ENCODE measurements around the gene KCNK18.

Gene KCNK18

DNA sequence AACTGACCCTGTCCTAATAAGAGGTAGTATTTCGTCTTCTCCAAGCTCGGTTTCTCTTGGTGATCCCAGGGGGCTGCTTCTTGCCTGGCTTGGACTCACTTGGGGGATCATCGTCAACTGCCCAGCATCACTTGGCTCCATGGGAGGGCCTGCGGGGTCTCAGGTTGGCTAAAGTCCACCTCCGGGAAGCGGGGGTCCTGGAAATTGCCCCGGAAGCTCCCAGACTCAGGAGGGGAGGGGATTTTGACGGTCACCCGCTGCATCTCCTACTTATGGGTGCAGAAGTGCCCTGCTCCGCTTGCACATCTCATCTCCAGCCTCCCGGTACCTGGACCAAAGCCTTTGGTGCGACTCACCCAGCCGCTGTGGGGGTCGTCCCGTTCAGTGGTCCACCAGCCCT is 18.7 kb downstream of the KCNK18 start:
- TF ChIP-seq YY1 (IDR thresholded peaks at IDR 0.05; ENCODE audit: low read depth) (no peak), EP300 (IDR thresholded peaks at IDR 0.05; ENCODE audit: borderline replicate concordance) (no peak), CEBPB (IDR thresholded peaks at IDR 0.05) (no peak), TEAD4 (IDR thresholded peaks at IDR 0.05) (no peak), NFIC (IDR thresholded peaks at IDR 0.05) (no peak), EGR1 (IDR thresholded peaks at IDR 0.05) (no peak), ZBTB7A (IDR thresholded peaks at IDR 0.05; ENCODE audit: low read depth) (no peak), CREB1 (IDR thresholded peaks at IDR 0.05; ENCODE audit: low read depth) (no peak), TCF12 (IDR thresholded peaks at IDR 0.05; ENCODE audit: low read depth) (no peak), FOXM1 (IDR thresholded peaks at IDR 0.05; ENCODE audit: borderline replicate concordance, low read depth) (no peak), RAD21 (IDR thresholded peaks at IDR 0.05; ENCODE audit: low read depth) (no peak)
- TF ChIP-seq, protein P1, sequence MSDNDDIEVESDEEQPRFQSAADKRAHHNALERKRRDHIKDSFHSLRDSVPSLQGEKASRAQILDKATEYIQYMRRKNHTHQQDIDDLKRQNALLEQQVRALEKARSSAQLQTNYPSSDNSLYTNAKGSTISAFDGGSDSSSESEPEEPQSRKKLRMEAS (IDR thresholded peaks at IDR 0.05): no peak
- TF ChIP-seq, protein P2, sequence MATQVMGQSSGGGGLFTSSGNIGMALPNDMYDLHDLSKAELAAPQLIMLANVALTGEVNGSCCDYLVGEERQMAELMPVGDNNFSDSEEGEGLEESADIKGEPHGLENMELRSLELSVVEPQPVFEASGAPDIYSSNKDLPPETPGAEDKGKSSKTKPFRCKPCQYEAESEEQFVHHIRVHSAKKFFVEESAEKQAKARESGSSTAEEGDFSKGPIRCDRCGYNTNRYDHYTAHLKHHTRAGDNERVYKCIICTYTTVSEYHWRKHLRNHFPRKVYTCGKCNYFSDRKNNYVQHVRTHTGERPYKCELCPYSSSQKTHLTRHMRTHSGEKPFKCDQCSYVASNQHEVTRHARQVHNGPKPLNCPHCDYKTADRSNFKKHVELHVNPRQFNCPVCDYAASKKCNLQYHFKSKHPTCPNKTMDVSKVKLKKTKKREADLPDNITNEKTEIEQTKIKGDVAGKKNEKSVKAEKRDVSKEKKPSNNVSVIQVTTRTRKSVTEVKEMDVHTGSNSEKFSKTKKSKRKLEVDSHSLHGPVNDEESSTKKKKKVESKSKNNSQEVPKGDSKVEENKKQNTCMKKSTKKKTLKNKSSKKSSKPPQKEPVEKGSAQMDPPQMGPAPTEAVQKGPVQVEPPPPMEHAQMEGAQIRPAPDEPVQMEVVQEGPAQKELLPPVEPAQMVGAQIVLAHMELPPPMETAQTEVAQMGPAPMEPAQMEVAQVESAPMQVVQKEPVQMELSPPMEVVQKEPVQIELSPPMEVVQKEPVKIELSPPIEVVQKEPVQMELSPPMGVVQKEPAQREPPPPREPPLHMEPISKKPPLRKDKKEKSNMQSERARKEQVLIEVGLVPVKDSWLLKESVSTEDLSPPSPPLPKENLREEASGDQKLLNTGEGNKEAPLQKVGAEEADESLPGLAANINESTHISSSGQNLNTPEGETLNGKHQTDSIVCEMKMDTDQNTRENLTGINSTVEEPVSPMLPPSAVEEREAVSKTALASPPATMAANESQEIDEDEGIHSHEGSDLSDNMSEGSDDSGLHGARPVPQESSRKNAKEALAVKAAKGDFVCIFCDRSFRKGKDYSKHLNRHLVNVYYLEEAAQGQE (IDR thresholded peaks at IDR 0.05; ENCODE audit: low read depth): no peak
- TF ChIP-seq, protein P3, sequence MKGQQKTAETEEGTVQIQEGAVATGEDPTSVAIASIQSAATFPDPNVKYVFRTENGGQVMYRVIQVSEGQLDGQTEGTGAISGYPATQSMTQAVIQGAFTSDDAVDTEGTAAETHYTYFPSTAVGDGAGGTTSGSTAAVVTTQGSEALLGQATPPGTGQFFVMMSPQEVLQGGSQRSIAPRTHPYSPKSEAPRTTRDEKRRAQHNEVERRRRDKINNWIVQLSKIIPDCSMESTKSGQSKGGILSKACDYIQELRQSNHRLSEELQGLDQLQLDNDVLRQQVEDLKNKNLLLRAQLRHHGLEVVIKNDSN (IDR thresholded peaks at IDR 0.05): no peak

- TF ChIP-seq EP300 (IDR thresholded peaks at IDR 0.05; ENCODE audit: borderline replicate concordance) (peak; percentile 27; the same call in 1 of the 2 replicates), TCF12 (IDR thresholded peaks at IDR 0.05; ENCODE audit: low read depth) (no peak), YY1 (IDR thresholded peaks at IDR 0.05; ENCODE audit: low read depth) (no peak), CREB1 (IDR thresholded peaks at IDR 0.05; ENCODE audit: low read depth) (no peak), CEBPB (IDR thresholded peaks at IDR 0.05) (no peak), FOXM1 (IDR thresholded peaks at IDR 0.05; ENCODE audit: borderline replicate concordance, low read depth) (no peak), ZBTB7A (IDR thresholded peaks at IDR 0.05; ENCODE audit: low read depth) (peak; percentile 91), EGR1 (IDR thresholded peaks at IDR 0.05) (no peak), RAD21 (IDR thresholded peaks at IDR 0.05; ENCODE audit: low read depth) (peak; percentile 92), TAF1 (IDR thresholded peaks at IDR 0.05; ENCODE audit: low read depth) (no peak)
- TF ChIP-seq, protein P1 (IDR thresholded peaks at IDR 0.05): peak; percentile 65; the same call in 1 of the 2 replicates
- TF ChIP-seq, protein P2 (IDR thresholded peaks at IDR 0.05; ENCODE audit: low read depth): no peak
Measured at GRCh38 chr10:117216611-117217195, 19.4 kb downstream of the KCNK18 start.

- TF ChIP-seq, protein P3 (IDR thresholded peaks at IDR 0.05): no peak
- TF ChIP-seq, protein P1 (IDR thresholded peaks at IDR 0.05): peak; percentile 37
Measured at GRCh38 chr10:117217196-117217761, 20.0 kb downstream of the KCNK18 start.

DNA sequence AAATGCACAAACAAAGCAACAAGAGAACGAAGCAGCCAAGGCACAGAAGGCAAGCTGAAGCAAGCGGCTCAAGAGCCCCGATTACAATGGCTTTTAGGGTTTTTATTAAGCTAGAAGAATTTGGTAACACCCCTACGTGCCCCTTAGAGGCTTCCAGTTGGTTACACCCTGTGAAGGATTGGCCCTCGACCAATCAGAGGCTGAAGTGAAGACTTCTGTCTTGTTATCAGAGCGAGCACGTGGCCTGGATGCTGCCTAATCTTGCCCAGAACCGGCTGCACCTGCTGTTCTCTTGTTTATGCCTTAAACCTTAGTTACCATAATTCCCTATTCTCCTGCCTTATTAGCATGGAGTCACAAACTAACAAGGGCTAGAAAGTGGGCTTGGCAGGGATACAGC is 21.4 kb downstream of the KCNK18 start:
- TF ChIP-seq RAD21 (IDR thresholded peaks at IDR 0.05; ENCODE audit: low read depth): no peak
- TF ChIP-seq, protein P1 (IDR thresholded peaks at IDR 0.05): no peak
- TF ChIP-seq, protein P2 (IDR thresholded peaks at IDR 0.05; ENCODE audit: low read depth): no peak
- no peak for TF ChIP-seq TEAD4 (IDR thresholded peaks at IDR 0.05)
- no peak for TF ChIP-seq CREB1 (IDR thresholded peaks at IDR 0.05; ENCODE audit: low read depth)
- TF ChIP-seq YY1 (IDR thresholded peaks at IDR 0.05; ENCODE audit: low read depth): no peak
- TF ChIP-seq, protein P3 (IDR thresholded peaks at IDR 0.05): no peak
- no peak for TF ChIP-seq TAF1 (IDR thresholded peaks at IDR 0.05; ENCODE audit: low read depth)
- TF ChIP-seq EGR1 (IDR thresholded peaks at IDR 0.05): no peak
- TF ChIP-seq FOXM1 (IDR thresholded peaks at IDR 0.05; ENCODE audit: borderline replicate concordance, low read depth): no peak
- no peak for TF ChIP-seq ZBTB7A (IDR thresholded peaks at IDR 0.05; ENCODE audit: low read depth)
- no peak for TF ChIP-seq EP300 (IDR thresholded peaks at IDR 0.05; ENCODE audit: borderline replicate concordance)
- TF ChIP-seq TCF12 (IDR thresholded peaks at IDR 0.05; ENCODE audit: low read depth): no peak
- TF ChIP-seq NFIC (IDR thresholded peaks at IDR 0.05): no peak
- TF ChIP-seq CEBPB (IDR thresholded peaks at IDR 0.05): no peak

Data from Ishikawa (cell line).